ENCODE measurements around the gene SETSIP.
"Not testable (repeated sequence)": the region's sequence is repeated elsewhere in the genome, so short reads cannot be mapped to it uniquely, and the experiment has no call there.

The SETSIP gene, protein sequence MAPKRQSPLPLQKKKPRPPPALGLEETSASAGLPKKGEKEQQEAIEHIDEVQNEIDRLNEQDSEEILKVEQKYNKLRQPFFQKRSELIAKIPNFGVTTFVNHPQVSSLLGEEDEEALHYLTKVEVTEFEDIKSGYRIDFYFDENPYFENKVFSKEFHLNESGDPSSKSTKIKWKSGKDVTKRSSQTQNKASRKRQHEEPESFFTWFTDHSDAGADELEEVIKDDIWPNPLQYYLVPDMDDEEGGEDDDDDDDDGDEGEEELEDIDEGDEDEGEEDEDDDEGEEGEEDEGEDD

DNA sequence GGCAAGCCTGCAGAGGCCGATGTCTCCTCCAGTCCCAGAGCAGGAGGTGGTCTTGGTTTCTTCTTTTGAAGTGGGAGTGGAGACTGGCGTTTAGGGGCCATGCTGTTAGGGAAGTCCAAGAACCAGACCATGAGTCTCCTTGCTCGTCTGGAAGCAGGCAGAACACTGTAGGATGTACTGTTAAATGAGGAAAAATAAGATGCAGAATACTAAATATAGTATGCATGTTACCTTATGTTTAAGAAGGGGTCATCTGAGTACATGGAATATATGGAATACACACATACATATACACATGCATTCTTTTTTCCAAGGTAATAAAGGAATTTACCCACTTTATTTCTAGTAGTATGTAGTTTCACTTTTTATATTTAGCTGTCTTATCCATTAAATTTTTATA lies at the start of gene SETSIP:
Gene SETSIP (minus strand): TSS at position 101 of the 400 bp plus-strand sequence. CDS start 0 bp downstream, at position 101.
- DNase-seq, result no peak

DNA sequence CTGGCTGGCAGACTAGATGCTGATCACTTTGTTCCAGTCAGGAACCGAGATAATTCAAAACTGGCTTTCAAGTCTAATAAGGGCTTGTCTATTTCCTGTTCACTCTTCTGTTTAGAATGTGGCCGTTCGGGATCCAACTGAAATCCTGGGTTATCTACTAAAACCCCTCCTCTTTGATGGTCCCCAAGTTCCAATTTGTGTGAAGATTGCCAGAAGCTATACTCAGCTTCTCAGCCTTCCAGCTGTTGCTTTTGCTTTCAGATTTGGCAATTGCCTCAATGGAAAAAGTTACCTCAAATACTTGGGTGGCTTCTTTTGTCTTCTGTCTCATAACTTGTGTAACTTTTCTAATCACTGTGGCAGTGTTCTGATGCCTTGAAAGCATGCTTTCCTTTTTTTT lies 48.7 kb upstream of the SETSIP start:
- DNase-seq, result no peak

DNA sequence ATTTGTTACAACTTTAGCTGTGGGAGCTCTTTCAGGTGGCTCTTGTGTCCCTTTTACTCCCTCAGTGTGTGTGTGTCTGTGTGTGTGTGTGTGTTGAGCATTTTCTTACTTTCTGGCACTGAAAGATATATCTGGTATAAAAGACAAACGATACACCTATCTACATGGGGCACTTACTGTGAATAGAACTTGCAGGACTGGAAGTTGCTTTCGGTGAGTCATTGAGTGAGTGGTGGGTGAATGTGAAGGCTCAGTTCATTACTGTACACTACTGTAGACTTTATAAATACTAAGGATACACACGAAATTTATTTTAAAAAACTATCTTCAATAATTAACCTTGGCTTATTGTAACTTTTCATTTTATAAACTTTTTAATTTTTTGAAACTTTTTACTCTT lies 43.6 kb upstream of the SETSIP start:
- DNase-seq, result no peak

DNA sequence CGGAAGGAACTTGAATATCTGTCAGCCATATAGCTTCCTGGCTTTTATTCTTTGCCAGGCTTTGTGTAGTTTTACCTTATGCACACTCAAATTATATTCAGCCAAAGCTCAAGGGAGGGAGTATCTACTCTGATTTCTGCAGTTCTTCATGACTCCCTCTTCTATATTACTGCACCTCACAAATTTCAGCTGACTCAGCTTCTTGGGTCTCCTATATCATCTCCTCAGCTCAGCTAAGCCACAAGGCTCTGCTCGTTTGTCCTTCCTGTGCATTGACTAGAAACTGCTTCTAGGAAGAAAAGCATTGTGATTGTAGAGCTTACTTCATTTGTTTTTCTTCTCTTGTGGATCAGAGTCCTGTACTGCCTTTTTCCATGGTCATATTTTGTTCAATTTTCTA lies 42.3 kb upstream of the SETSIP start:
- DNase-seq, result no peak

DNA sequence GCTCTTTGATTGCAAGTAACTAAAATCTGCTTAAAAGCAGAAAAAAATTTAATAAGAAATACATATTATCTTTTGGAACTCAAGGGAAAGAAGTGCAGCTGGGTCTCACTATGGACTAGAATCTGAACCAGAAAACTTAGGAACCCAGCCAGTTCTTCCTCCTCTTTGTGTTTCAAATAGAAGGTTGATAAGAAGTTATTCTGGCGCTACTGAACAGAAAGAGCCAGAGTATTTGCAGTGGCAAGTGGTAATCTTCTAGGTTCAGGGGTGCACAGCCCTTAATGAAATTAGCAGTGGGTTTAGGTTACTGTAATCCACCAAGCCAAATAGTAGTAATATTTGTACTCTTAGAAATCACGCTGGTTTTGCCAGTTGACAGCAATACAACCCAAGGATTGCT lies 33.4 kb upstream of the SETSIP start:
- no peak for DNase-seq

DNA sequence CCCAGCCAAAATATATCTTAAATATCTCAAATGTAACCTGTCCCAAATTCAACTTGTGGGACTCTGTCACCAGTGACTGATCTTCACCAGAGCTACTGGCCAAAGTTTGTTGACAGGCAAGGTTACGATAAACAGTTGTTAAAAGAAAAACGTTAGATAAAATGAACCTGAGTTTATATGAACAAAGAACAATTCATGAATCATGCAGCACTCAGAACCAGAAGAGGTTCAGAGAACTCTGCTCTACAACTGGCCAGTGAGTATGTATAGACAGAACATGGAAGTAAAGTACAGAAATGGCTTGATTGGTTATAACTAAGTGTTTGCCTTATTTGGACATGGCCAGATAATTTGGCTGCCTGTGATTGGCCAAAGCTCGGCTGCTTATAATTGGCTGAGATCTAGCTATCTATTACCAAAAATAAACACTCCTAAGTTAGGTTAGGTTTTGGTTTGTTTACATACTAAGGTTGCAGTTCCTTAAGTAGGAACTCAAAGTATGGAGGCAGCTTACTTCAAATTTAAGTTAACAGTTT lies 30.4 kb upstream of the SETSIP start:
- no peak for DNase-seq

DNA sequence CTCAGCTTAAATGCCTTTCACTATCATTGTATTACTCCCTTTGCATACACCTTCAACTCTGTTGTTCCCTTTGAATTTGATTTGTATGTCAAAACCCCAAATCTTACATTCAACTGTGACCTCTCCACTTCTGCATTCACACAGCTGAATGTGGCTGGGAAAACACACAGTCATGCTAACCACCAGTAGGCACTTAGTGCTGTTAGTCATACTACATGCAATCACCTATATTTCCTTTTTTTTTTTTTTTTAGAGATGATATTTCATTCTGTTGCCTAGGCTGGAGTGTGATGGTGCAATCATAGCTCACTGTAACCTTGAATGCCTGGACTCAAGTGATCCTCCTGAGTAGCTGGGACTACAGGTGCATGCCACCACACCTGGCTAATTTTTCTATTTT lies 21.1 kb upstream of the SETSIP start:
- DNase-seq, result peak; percentile 78 to 87 (median 86)

DNA sequence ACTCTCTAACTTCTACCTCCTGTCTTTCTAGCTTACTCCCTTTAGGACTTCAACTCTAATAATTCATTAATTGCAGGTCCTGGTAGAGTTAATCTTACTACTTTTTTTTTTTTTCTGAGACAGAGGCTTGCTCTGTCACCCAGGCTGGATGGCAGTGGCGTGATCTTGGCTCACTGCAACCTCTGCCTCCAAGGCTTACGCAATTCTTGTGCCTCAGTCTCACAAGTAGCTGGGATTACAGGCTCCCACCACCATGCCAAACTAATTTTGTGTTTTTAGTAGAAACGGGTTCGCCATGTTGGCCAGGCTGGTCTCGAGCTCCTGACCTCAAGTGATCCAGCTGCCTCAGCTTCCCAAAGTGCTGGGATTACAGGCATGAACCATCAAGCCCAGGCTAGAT lies 20.7 kb upstream of the SETSIP start:
- peak; percentile 47 to 54 (median 49) for DNase-seq

DNA sequence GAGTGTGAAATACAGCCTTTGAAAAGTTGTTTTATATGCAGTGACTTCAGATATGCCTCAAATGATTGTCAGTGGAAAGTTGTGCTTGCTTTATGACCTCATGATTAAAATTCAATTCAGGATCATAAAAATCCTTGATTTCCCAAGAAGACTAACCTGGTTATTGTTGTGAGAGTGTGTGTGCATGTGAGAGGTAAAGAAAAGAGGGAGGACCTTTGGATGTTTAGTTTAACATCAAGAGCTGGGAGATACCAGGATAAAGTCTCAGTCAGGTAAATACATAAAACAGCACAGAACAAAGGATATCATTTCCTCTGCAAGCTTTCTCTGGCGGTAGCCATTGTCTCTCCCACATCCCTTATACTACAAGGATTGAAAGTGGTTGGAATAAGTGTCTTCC lies 19.4 kb upstream of the SETSIP start:
- DNase-seq, result no peak

DNA sequence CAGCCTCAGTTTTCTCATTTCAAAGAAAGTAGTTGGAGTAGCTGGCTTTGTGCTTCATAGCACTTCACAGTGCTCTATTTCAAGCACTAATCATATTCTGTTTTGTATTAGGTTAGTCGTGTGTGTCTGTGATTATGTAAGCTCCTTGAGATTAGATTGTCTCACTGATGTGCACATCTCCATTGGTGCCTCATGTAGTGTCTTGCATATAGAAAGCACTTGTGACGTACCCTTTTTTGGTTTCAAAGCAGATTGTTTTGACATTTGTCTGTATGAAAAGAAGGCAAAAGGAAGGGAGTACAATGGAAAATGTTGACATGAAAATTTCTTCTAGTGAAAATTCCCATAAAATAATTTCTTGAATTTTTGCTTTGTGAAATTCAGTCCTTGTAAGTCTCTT lies 18.9 kb upstream of the SETSIP start:
- peak in 2 of 3 donors; percentile 10 to 34 for DNase-seq

DNA sequence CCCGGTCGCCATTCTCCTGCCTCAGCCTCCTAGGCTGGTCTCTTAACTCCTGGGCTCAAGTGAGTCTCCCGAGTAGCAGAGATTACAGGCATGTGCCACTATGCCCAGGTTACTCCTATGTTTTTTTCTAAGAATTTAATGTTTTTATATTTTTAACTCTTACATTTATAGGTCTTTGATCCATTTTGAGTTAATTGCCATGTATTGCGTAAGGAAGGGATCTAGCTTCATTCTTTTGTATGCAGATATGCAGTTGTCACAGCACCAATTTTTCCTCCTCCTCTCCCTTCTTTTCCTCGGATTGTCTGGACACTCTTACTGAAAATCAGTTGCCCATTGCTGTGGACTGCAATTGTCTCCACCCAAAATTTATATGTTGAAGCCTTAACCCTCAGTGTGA lies 16.4 kb upstream of the SETSIP start:
- DNase-seq, result no peak

DNA sequence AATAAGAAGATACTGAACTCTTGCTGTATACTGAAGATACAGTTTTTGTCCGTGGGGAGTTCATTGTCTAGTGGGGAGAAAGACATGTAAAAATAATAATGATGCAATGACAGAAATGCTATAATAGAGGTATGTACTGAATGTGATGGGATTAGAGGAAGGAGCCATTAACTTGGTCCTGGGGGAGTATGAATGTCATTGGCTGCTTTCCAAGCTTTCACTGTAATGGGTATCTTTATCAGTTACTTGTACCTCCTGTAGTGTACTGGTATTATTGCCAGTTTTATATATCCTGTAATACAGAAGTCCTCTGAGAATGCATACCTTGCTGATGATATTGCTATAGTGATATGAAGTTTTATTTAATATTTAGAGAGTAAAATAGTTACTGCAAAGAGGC lies 12.3 kb upstream of the SETSIP start:
- no peak for DNase-seq

DNA sequence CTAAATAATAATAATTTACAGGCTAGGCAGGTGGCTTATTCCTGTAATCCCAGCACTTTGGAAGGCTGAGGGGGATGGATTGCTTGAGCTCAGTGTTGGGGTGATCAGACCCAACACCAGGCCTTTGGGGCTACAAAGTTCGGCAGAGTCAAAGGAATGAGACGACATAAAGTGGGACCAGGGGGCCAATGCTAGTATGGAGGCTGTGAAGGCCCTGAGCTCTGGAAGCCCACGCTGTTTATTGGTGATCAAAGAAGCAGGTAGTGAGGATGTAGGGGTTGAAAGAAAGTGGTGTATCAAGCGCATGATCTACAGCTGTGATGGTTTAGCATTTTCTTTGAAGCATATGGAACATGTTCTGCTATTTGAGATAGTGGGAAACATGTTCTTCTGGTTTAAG lies 10.5 kb upstream of the SETSIP start:
- DNase-seq, result peak in 1 of 3 donors; percentile 11

DNA sequence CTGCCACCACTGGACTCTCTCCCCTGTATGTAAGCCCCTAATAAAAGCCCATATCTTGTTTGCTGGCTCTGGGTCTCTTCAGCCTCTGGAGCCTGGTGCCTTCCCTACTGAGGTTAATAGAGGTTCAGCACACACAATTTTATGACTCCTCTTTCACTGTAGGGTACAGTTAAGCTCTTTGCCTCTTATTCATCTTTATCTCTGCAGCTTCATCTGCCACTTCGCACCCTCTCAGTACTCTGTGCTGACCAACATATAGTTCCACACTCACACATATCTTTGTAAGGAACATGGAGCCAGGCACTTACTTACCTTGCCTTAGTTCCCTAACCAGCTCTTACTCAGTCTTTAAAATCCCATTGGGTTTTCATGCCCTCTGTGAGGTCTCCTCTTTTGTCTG lies 9.4 kb upstream of the SETSIP start:
- DNase-seq, result no peak

DNA sequence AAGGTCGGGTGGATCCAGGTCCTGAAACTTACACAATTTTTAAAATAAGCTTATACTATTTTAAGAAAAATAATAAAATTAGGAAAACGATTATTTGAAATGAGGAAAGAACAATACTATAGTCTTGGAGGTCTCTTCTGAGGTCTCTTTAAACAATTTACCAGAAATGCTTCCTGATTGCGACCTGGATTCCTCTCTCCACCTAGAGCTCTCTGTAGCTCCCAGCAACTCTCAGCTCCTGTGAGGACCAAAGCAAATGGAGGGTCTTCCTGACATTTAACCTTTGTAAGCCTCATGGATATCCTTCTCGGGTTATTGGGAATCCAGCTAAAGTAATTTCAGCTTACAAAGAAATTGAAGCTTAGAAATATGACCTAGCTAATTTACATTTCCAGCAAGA lies 5.8 kb upstream of the SETSIP start:
- DNase-seq, result no peak

DNA sequence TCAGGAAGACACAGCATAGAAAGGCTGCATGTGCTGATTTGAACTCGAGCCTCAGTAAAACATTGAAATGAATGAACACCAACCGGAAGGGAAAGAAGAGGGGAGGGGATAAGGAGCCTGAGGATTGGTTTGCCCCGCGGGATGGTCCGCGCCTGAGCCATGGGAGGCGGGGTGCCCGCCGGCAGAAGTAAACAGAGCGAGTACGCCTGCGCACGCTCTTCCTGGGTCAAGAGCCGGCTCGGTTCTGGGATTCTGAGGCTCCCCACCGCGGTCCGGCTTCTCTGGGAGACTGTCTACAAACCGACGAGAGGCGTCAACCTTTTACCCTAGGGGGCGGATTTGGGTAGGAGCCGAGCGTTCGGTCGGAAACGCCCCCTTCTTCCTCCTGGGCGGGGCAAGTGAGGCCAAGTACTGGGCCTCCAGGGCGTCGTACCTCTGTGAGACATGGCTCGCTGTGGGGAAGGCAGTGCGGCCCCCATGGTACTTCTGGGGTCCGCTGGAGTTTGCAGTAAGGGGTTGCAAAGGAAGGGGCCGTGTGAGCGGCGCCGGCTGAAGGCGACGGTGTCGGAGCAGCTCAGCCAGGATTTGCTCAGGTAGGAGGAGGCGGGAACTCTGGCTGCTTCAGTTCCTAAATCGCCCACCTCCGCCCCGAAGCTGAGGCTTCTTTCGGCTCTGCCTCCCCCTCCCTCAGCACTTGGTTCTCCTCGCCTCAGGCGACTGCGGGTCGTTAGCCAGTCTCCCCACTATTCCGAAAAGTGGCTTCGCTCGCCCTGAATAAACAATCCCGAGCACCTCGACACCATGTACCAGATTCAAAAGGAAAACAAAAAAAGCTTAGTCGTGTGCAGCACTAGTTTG lies 5.1 kb upstream of the SETSIP start, which contains the start of gene BTBD8:
Gene BTBD8 (plus strand): TSS at position 218 of the 858 bp plus-strand sequence. CDS start 227 bp downstream, at position 445.
- DNase-seq, result peak; percentile 77 to 87 (median 80)

DNA sequence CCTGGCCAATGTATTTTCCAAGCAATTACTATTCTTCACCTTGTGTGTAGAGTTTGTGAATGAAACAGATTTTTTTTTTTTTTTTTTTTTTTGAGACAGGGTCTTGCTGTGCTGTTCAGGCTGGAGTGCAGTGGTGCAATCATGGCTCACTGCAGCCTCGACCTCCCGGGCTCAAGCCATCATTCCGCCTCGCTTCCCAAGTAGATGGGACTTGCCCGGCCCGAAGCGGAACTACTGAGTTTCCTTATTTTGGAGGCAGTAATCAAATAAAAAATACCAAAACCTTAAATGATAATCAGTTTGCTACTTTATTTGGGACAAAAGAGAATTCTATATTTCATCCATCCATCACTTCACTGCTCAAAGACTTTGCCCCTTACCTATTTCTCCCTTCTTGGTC lies 4.2 kb upstream of the SETSIP start:
- DNase-seq, result no peak

DNA sequence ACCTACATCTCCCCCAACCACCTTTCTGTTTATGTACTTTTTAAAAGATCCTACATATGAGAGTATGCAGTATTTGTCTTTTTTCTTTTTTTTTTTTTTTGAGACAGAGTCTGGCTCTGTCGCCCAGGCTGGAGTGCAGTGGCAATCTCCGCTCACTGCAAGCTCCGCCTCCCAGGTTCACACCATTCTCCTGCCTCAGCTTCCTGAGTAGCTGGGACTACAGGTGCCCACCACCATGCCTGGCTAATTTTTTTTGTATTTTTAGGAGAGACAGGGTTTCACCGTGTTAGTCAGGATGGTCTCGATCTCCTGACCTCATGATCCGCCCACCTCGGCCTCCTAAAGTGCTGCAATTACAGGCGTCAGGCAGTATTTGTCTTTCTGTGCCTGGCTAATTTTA lies 2.9 kb upstream of the SETSIP start:
- DNase-seq, result not testable (repeated sequence)

DNA sequence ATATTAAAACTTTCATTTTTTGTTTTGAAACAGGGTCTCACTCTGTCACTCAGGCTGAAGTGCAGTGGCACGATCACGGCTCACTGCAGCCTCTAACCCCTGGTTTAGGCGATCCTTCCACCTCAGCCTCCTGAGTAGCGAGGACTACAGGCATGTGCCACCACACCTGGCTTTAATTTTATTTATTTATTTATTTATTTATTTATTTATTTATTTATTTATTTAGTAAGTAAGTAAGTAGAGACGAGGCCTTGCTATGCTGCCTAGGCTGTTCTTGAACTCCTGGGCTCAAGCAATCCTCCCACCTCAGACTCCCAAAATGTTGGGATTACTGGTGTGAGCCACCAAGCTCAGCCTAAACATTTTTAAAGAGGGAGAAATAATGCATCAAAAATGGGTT lies 1.2 kb upstream of the SETSIP start:
- no peak for DNase-seq

DNA sequence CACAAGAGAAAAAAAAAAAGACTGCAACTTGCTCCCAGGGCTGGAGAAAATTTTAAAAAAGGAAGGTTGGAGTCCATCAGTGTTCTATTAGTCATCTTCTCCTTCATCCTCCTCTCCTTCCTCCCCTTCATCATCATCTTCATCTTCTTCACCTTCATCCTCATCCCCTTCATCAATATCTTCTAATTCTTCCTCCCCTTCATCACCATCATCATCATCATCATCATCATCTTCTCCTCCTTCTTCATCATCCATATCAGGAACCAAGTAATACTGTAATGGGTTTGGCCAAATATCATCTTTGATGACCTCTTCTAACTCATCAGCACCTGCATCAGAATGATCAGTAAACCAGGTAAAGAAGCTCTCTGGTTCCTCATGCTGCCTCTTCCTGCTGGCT lies 765 bp downstream of the SETSIP start:
- not testable (repeated sequence) for DNase-seq

DNA sequence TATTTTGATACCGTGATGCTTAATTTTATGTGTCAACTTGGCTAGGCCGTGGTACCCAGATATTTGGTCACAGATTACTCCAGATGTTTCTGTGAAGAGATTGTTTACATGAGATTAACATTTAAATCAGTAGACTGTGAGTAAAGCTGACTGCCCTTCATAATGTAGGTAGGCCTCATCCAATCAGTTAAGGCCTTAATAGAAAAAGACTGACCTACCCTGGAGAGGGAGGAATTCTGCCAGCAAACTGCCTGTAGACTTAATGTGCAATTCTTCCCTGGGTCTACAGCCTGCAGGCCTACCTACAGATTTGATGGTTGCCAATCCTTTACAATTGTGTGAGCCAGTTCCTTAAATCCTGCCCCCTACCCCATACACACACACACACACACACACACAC lies 4.3 kb downstream of the SETSIP start:
- DNase-seq, result no peak

DNA sequence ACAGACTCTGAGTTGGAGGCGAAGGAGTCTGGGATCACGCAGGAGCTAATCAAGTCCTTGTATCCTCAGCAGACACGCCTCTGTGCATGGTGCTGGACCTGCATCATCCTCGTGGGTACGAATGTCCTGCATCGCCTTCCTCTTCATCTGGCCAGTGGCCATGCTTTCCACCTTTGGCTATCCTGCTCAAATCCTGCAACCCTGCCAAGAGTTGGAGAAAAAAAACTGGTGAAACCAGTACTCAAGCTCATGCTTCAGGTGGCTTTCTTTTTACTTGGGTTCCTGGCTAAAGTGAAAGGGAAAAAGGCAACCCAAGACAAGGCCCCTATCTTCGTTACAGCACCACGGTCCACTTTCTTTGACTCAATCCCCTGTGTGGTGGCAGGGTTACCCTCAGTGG lies 8.9 kb downstream of the SETSIP start:
- no peak for DNase-seq

DNA sequence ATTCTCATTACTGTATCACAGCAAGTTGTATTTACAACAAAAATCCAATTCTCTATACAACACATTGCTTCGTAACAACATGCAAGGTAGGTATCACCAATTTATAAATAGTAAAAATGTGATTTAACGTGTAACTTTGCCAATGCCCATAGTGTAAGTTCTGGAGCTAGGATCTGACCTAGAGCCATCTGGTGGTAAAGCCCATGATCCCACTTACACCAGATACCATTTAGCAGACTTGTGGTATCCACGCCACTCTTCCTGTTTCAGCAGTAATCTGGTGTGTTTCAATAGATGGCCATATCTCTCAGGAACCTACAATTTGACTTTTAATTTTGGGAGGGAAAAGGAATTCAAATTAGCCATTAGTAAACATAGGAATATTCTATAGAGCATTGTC lies 10.2 kb downstream of the SETSIP start:
- no peak for DNase-seq

DNA sequence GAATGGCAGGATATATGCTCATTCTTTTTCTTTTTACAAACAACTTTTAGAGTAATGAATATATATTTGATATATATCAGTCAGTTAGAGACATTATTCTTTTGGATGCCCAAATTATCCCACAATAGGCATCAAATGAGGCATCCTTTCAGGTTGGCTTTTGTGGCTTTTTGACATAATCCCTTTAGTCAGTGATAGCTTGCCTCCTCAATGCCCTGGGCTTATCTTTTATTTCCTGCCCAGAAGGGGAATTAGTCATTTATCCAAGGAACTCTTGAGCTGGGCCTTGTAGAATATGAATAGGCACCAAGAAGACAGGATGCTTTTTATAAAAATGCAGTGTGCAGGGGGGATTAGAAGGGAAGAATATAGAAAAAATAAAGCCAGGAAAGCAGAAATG lies 23.3 kb downstream of the SETSIP start:
- DNase-seq, result no peak
